HG02571 (cell line): ENCODE measurements around the gene ANKRD52.
A peak's percentile ranks its signal among the peaks of the same experiment; 100 is the strongest.
"Not testable (repeated sequence)": the region's sequence is repeated elsewhere in the genome, so short reads cannot be mapped to it uniquely, and the experiment has no call there.

ENCODE experiments used
- ATAC-seq: cut with Tn5 transposase; IDR thresholded peaks from one replicate; pipeline ENCODE4 v1.9.1; 2021; ENCODE audit warnings: mild to moderate bottlenecking, moderate library complexity; ENCODE audit not compliant: unreplicated experiment

Gene ANKRD52

GRCh38 chr12:56258068-56258819 lies at the start of gene ANKRD52:
Gene ANKRD52 (minus strand): TSS chr12:56258384. CDS start chr12:56258269, 115 bp downstream.
- peak; percentile 93 for ATAC-seq

GRCh38 chr12:56307221-56307965 lies 49.2 kb upstream of the ANKRD52 start:
- ATAC-seq: no peak

- ATAC-seq: no peak
Observed at GRCh38 chr12:56304872-56305590, 46.8 kb upstream of the ANKRD52 start.

- no peak for ATAC-seq
Observed at GRCh38 chr12:56304276-56304675, 46.1 kb upstream of the ANKRD52 start.

GRCh38 chr12:56300644-56301464 lies 42.7 kb upstream of the ANKRD52 start:
- no peak for ATAC-seq

- ATAC-seq: peak; percentile 95
Observed at GRCh38 chr12:56299853-56300643, 41.9 kb upstream of the ANKRD52 start, which contains the start of gene CS. Gene CS (minus strand): TSS chr12:56300330. CDS start chr12:56300201, 129 bp downstream.

- no peak for ATAC-seq
Observed at GRCh38 chr12:56299308-56299852, 41.2 kb upstream of the ANKRD52 start.

GRCh38 chr12:56298828-56299227 lies 40.6 kb upstream of the ANKRD52 start:
- no peak for ATAC-seq

GRCh38 chr12:56297400-56297799 lies 39.2 kb upstream of the ANKRD52 start:
- ATAC-seq: no peak

GRCh38 chr12:56296295-56296694 lies 38.1 kb upstream of the ANKRD52 start:
- no peak for ATAC-seq

GRCh38 chr12:56293795-56294194 lies 35.6 kb upstream of the ANKRD52 start:
- ATAC-seq: no peak

GRCh38 chr12:56288705-56289387 lies 30.7 kb upstream of the ANKRD52 start:
- no peak for ATAC-seq

- ATAC-seq: no peak
Observed at GRCh38 chr12:56286044-56286830, 28.1 kb upstream of the ANKRD52 start.

GRCh38 chr12:56284263-56284662 lies 26.1 kb upstream of the ANKRD52 start:
- ATAC-seq: not testable (repeated sequence)

- ATAC-seq: no peak
Observed at GRCh38 chr12:56282579-56282978, 24.4 kb upstream of the ANKRD52 start.

GRCh38 chr12:56282030-56282429 lies 23.8 kb upstream of the ANKRD52 start:
- ATAC-seq: no peak

GRCh38 chr12:56280849-56281248 lies 22.7 kb upstream of the ANKRD52 start:
- ATAC-seq: no peak

GRCh38 chr12:56278905-56279304 lies 20.7 kb upstream of the ANKRD52 start:
- ATAC-seq: no peak
